Natural killer cell (primary cell): Measurements from ENCODE around the gene AKAP8. TPM values are rescaled to one million over a fixed set of nuclear protein-coding genes. Genes with fewer than 3 reads are reported as not detected.

Experiments used
- ATAC-seq, 3 donors: fragments of 150-1000 bp in 2 of 3; fragments of 200-7000 bp in 1 of 3; cut with Tn5 transposase; 1 replicate in 1 of 3; 2 replicates in 2 of 3; pipeline ENCODE4 v1.10.0; 2021; ENCODE audit warnings: mild to moderate bottlenecking in 2 of 3, moderate library complexity in 2 of 3
- DNase-seq, 2 donors: peaks; one replicate each; pipeline versions ENCODE4 v3.0.0 to v3.0.0-alpha.2; 2013 to 2021; ENCODE audit warnings: mixed read lengths in 1 of 2
- H3K27ac ChIP-seq: one replicate; pipeline ENCODE4 v1.5.1; 2013; ENCODE audit warnings: mild to moderate bottlenecking, low read length
- H3K27me3 ChIP-seq: one replicate; pipeline ENCODE4 v1.6.1; 2013; ENCODE audit warnings: low read length; ENCODE audit not compliant: control insufficient read depth, insufficient read depth
- H3K36me3 ChIP-seq: one replicate; pipeline ENCODE4 v1.6.1; 2013; ENCODE audit warnings: low read length; ENCODE audit not compliant: control insufficient read depth, insufficient read depth
- H3K4me1 ChIP-seq: one replicate; pipeline ENCODE4 v1.6.1; 2013; ENCODE audit warnings: low read length; ENCODE audit not compliant: control insufficient read depth, insufficient read depth
- H3K4me3 ChIP-seq: one replicate; pipeline ENCODE4 v1.5.1; 2013; ENCODE audit warnings: low read length
- H3K9me3 ChIP-seq: one replicate; pipeline ENCODE4 v1.6.1; 2013; ENCODE audit warnings: low read length; ENCODE audit not compliant: control insufficient read depth, insufficient read depth
- H3K27ac Mint-ChIP-seq, 2 donors: one replicate each; pipeline ENCODE4 v1.8.0; 2022; ENCODE audit warnings: mild to moderate bottlenecking in 2 of 2, mixed read lengths in 2 of 2, moderate library complexity in 1 of 2
- H3K27me3 Mint-ChIP-seq, 2 donors: one replicate each; pipeline ENCODE4 v1.8.0; 2022; ENCODE audit warnings: low read depth in 2 of 2, mixed read lengths in 2 of 2
- H3K36me3 Mint-ChIP-seq: one replicate; pipeline ENCODE4 v1.8.0; 2022; ENCODE audit warnings: mixed read lengths
- H3K4me1 Mint-ChIP-seq, 2 donors: one replicate each; pipeline ENCODE4 v1.8.0; 2022; ENCODE audit warnings: mixed read lengths in 2 of 2
- H3K4me3 Mint-ChIP-seq: one replicate; pipeline ENCODE4 v1.8.0; 2022; ENCODE audit warnings: mild to moderate bottlenecking, moderate library complexity, mixed read lengths
- H3K9me3 Mint-ChIP-seq, 2 donors: one replicate each; pipeline ENCODE4 v1.8.0; 2022; ENCODE audit warnings: mixed read lengths in 2 of 2
- CTCF ChIP-seq: fragments of 200-600 bp; IDR thresholded peaks from one replicate; pipeline ENCODE4 v1.8.0; 2022; ENCODE audit warnings: antibody characterized with exemption
- WGBS: methylation state at CpG from one replicate; pipeline ENCODE4 v1.1.7; 2013; ENCODE audit warnings: missing lambda C conversion rate; ENCODE audit not compliant: insufficient coverage; 5-methylcytosine and 5-hydroxymethylcytosine counted together
- intact Hi-C: fragments of 100-400 bp; cut with micrococcal nuclease; formaldehyde crosslinking; loops from one replicate; pipeline ENCODE4 v1.14.2; 2022
- total RNA-seq, 4 donors: library from RNA; stranded (reverse); fragments of 120-200 nt in 1 of 4; gene quantifications; one replicate each; pipeline versions ENCODE4 v1.2.3 to v1.2.4, GENCODE V29; 2013 to 2022

AKAP8 gene
- total RNA-seq, 3 donors from 2014 or later (not counting 1 experiment from before 2014, with no cell fraction given), result 65.3 to 87.6 (median 76.9) TPM

GRCh38 chr19:15400521-15401396 lies 21.2 kb upstream of the AKAP8 start:
- Histone ChIP-seq H3K36me3 (peaks cover 78% of the 10 kb centered on the region), H3K27me3 (no peaks in the 10 kb centered on the region), H3K27ac (no peak overlapping the region), H3K4me3 (no peak overlapping the region), H3K4me1 (peaks cover 10% of the 10 kb centered on the region), H3K9me3 (no peaks in the 10 kb centered on the region)
- Mint-ChIP-seq H3K27me3 (no peaks in the 10 kb centered on the region), H3K36me3 (peaks cover 15% of the 10 kb centered on the region), H3K9me3 (no peaks in the 10 kb centered on the region), H3K27ac (no peak overlapping the region), H3K4me1 (peaks cover 20 to 39% of the 10 kb centered on the region in 2 donors), H3K4me3 (no peak overlapping the region)
- 98% methylated on average over 29 of the region's 29 CpGs for WGBS
- ATAC-seq, result no peak
- DNase-seq, result no peak
- intact Hi-C loops, result no loop called here
- TF ChIP-seq CTCF, result no peak

- DNase-seq (no peak), ATAC-seq (no peak)
- Mint-ChIP-seq H3K36me3 (peaks cover 15% of the 10 kb centered on the region), H3K27ac (no peak overlapping the region), H3K27me3 (no peaks in the 10 kb centered on the region), H3K9me3 (no peaks in the 10 kb centered on the region), H3K4me3 (no peak overlapping the region), H3K4me1 (peaks cover 12 to 31% of the 10 kb centered on the region in 2 donors)
- H3K4me3 ChIP-seq, result no peak overlapping the region
- 97% methylated on average over 14 of the region's 14 CpGs for WGBS
- H3K9me3 ChIP-seq, result no peaks in the 10 kb centered on the region
- H3K27ac ChIP-seq, result no peak overlapping the region
- intact Hi-C loops, result no loop called here
- H3K4me1 ChIP-seq, result peaks cover 6% of the 10 kb centered on the region
- H3K36me3 ChIP-seq, result peaks cover 77% of the 10 kb centered on the region
- H3K27me3 ChIP-seq, result no peaks in the 10 kb centered on the region
- no peak for TF ChIP-seq CTCF
These were observed 20.0 kb upstream of the AKAP8 start for GRCh38 chr19:15399635-15400034.

- no peak for TF ChIP-seq CTCF
- Mint-ChIP-seq H3K4me3 (no peak overlapping the region), H3K27ac (no peak overlapping the region), H3K27me3 (no peaks in the 10 kb centered on the region), H3K9me3 (no peaks in the 10 kb centered on the region), H3K4me1 (peaks cover 7 to 26% of the 10 kb centered on the region in 2 donors), H3K36me3 (peaks cover 15% of the 10 kb centered on the region)
- Histone ChIP-seq H3K27me3 (no peaks in the 10 kb centered on the region), H3K27ac (no peak overlapping the region), H3K4me3 (no peak overlapping the region), H3K9me3 (no peaks in the 10 kb centered on the region), H3K36me3 (peaks cover 79% of the 10 kb centered on the region), H3K4me1 (peaks cover 1% of the 10 kb centered on the region)
- ATAC-seq (no peak), DNase-seq (no peak)
- intact Hi-C loops, result no loop called here
- 96% methylated on average over 8 of the region's 8 CpGs for WGBS
These were observed 19.6 kb upstream of the AKAP8 start for GRCh38 chr19:15399234-15399515.
